Left lung (tissue), 10 donors: ENCODE measurements around the gene MYH13. TPM values are rescaled to one million over a fixed set of nuclear protein-coding genes. Genes with fewer than 3 reads are reported as not detected.
A peak's percentile ranks its signal among the peaks of the same experiment; 100 is the strongest.

Source experiments
- ATAC-seq: fragments of 200-7000 bp; cut with Tn5 transposase; one replicate; pipeline ENCODE4 v1.9.1; 2020; ENCODE audit warnings: moderate library complexity
- DNase-seq, 4 donors: peaks; one replicate each; pipeline ENCODE4 v3.0.0-alpha.2; 2013 to 2020
- H3K27ac ChIP-seq, 2 donors: fragments of 200-600 bp; sonication (generic) in 1 of 2; one replicate each; pipeline versions ENCODE4 v1.5.0 to v1.8.0; 2020 to 2021
- H3K27me3 ChIP-seq, 2 donors: fragments of 200-600 bp; sonication (generic) in 1 of 2; one replicate each; pipeline versions ENCODE4 v1.5.0 to v1.8.0; 2020 to 2021
- H3K36me3 ChIP-seq, 2 donors: fragments of 200-600 bp; sonication (generic) in 1 of 2; one replicate each; pipeline versions ENCODE4 v1.5.0 to v1.8.0; 2020 to 2021
- H3K4me1 ChIP-seq, 2 donors: fragments of 200-600 bp; one replicate each; pipeline ENCODE4 v1.8.0; 2021
- H3K4me3 ChIP-seq, 2 donors: fragments of 200-600 bp; sonication (generic) in 1 of 2; one replicate each; pipeline versions ENCODE4 v1.5.0 to v1.8.0; 2020 to 2021; ENCODE audit warnings: mild to moderate bottlenecking in 1 of 2
- H3K9me3 ChIP-seq, 2 donors: fragments of 200-600 bp; sonication (generic) in 1 of 2; one replicate each; pipeline versions ENCODE4 v1.5.0 to v1.8.0; 2020 to 2021
- CTCF ChIP-seq, 2 donors: fragments of 200-600 bp; sonication (generic) in 1 of 2; IDR thresholded peaks; one replicate each; pipeline versions ENCODE4 v1.5.0 to v1.8.0; 2021; ENCODE audit warnings: antibody characterized with exemption in 2 of 2
- intact Hi-C, 2 donors: fragments of 100-400 bp; cut with DNase I; formaldehyde crosslinking; loops; one replicate each; pipeline versions ENCODE4 v1.11.2 to v1.14.2; 2022
- polyA plus RNA-seq, 6 donors: library from polyadenylated mRNA; unstranded; fragments of 120-200 nt; gene quantifications; one replicate each; pipeline ENCODE4 v1.2.1, GENCODE V29; 2013; ENCODE audit not compliant: insufficient read length in 6 of 6
- total RNA-seq, 2 donors: library from RNA; stranded (reverse); fragmentation: NEBNext Ultra II Directional; extraction: Animal tissue kit (Norgen Biotek cat#: 25700); gene quantifications; one replicate each; pipeline ENCODE4 v1.2.1, GENCODE V29; 2021
- donor health status: DM: no; HTN: yes; CAD: no.
- donor health status: DM: no; HTN: no; CAD: no.

MYH13 gene
- total and polyA plus RNA-seq, 8 donors: 0.03 TPM; not detected in 6

GRCh38 chr17:10369239-10369638, 3.6 kb downstream of the MYH13 start:
- TF ChIP-seq CTCF (IDR thresholded peaks at IDR 0.05): no peak
- Histone ChIP-seq H3K4me3 (no peak overlapping the region), H3K36me3 (no peaks in the 10 kb centered on the region), H3K4me1 (no peaks in the 10 kb centered on the region), H3K27ac (no peak overlapping the region), H3K9me3 (no peaks in the 10 kb centered on the region), H3K27me3 (no peaks in the 10 kb centered on the region)
- intact Hi-C loops: no loop called here
- no peak for ATAC-seq
- DNase-seq: no peak

- Histone ChIP-seq H3K4me3 (no peak overlapping the region), H3K27me3 (no peaks in the 10 kb centered on the region), H3K9me3 (no peaks in the 10 kb centered on the region), H3K36me3 (no peaks in the 10 kb centered on the region), H3K27ac (no peak overlapping the region), H3K4me1 (no peaks in the 10 kb centered on the region)
- ATAC-seq (no peak), DNase-seq (no peak)
- intact Hi-C loops: no loop called here
- TF ChIP-seq CTCF (IDR thresholded peaks at IDR 0.05): no peak
Observed at GRCh38 chr17:10368561-10368960, 4.2 kb downstream of the MYH13 start.

- intact Hi-C loops: no loop called here
- Histone ChIP-seq H3K36me3 (no peaks in the 10 kb centered on the region), H3K9me3 (no peaks in the 10 kb centered on the region), H3K27ac (no peak overlapping the region), H3K4me1 (no peaks in the 10 kb centered on the region), H3K4me3 (no peak overlapping the region), H3K27me3 (no peaks in the 10 kb centered on the region)
- DNase-seq: no peak
- ATAC-seq: no peak
- TF ChIP-seq CTCF (IDR thresholded peaks at IDR 0.05): no peak
Observed at GRCh38 chr17:10360578-10360977, 12.2 kb downstream of the MYH13 start.

GRCh38 chr17:10357768-10358167, 15.0 kb downstream of the MYH13 start:
- ATAC-seq (no peak), DNase-seq (no peak)
- Histone ChIP-seq H3K27me3 (no peaks in the 10 kb centered on the region), H3K27ac (no peak overlapping the region), H3K4me1 (no peaks in the 10 kb centered on the region), H3K4me3 (no peak overlapping the region), H3K36me3 (no peaks in the 10 kb centered on the region), H3K9me3 (no peaks in the 10 kb centered on the region)
- peak in 1 of 2 donors; percentile 21 for TF ChIP-seq CTCF (IDR thresholded peaks at IDR 0.05)
- intact Hi-C loops: no loop called here

- Histone ChIP-seq H3K4me3 (no peak overlapping the region), H3K27me3 (no peaks in the 10 kb centered on the region), H3K4me1 (no peaks in the 10 kb centered on the region), H3K36me3 (no peaks in the 10 kb centered on the region), H3K27ac (no peak overlapping the region), H3K9me3 (no peaks in the 10 kb centered on the region)
- TF ChIP-seq CTCF (IDR thresholded peaks at IDR 0.05): no peak
- intact Hi-C loops: no loop called here
- DNase-seq (no peak), ATAC-seq (no peak)
Observed at GRCh38 chr17:10354651-10355050, 18.2 kb downstream of the MYH13 start.
